H9 (cell line): ENCODE measurements around the gene BEGAIN. TPM values are rescaled to one million over a fixed set of nuclear protein-coding genes. Genes with fewer than 3 reads are reported as not detected.

ENCODE experiments used
- DNase-seq: peaks from one replicate; pipeline ENCODE4 v3.0.0-alpha.2; 2017
- H2AFZ ChIP-seq: one replicate; pipeline ENCODE4 v1.6.1; 2013; ENCODE audit warnings: mild to moderate bottlenecking, low read length, control low read depth, moderate library complexity
- H2AK5ac ChIP-seq: 2 replicates; pipeline ENCODE4 v1.6.1; 2013; ENCODE audit warnings: low read length, control low read depth, mixed read lengths; ENCODE audit not compliant: insufficient read length
- H2BK120ac ChIP-seq: one replicate; pipeline ENCODE4 v1.6.1; 2013; ENCODE audit warnings: low read depth, mild to moderate bottlenecking, low read length, control low read depth, inconsistent platforms; ENCODE audit not compliant: poor library complexity, severe bottlenecking
- H2BK12ac ChIP-seq: 2 replicates; pipeline ENCODE4 v1.6.1; 2013; ENCODE audit warnings: low read length, control low read depth, mixed read lengths, low read depth; ENCODE audit not compliant: insufficient read length
- H2BK15ac ChIP-seq: 2 replicates; pipeline ENCODE4 v1.6.1; 2013; ENCODE audit warnings: low read depth, low read length, control low read depth
- H2BK20ac ChIP-seq: one replicate; pipeline ENCODE4 v1.6.1; 2013; ENCODE audit warnings: low read depth, mild to moderate bottlenecking, low read length, control low read depth, inconsistent platforms; ENCODE audit not compliant: poor library complexity, severe bottlenecking
- H2BK5ac ChIP-seq: 2 replicates; pipeline ENCODE4 v1.6.1; 2013; ENCODE audit warnings: low read length, control low read depth, mixed read lengths; ENCODE audit not compliant: insufficient read length
- H3K14ac ChIP-seq: 2 replicates; pipeline ENCODE4 v1.6.1; 2013; ENCODE audit warnings: low read length, control low read depth; ENCODE audit not compliant: insufficient read depth
- H3K18ac ChIP-seq: 2 replicates; pipeline ENCODE4 v1.6.1; 2013; ENCODE audit warnings: low read depth, mild to moderate bottlenecking, mixed read lengths, low read length, control low read depth; ENCODE audit not compliant: insufficient read length
- H3K23ac ChIP-seq: 2 replicates; pipeline ENCODE4 v1.6.1; 2013; ENCODE audit warnings: low read length, control low read depth, mixed read lengths, low read depth; ENCODE audit not compliant: insufficient read length
- H3K23me2 ChIP-seq: 2 replicates; pipeline ENCODE4 v1.6.1; 2013; ENCODE audit warnings: low read depth, mild to moderate bottlenecking, mixed read lengths, low read length, control low read depth; ENCODE audit not compliant: insufficient read length, poor library complexity, severe bottlenecking
- H3K27ac ChIP-seq: 2 replicates; pipeline ENCODE4 v1.5.1; 2013; ENCODE audit warnings: low read length, control low read depth, mixed read lengths, low read depth; ENCODE audit not compliant: insufficient read length
- H3K27me3 ChIP-seq: 2 replicates; pipeline ENCODE4 v1.6.1; 2013; ENCODE audit warnings: low read length, control low read depth, inconsistent platforms; ENCODE audit not compliant: insufficient read depth
- H3K4ac ChIP-seq: 2 replicates; pipeline ENCODE4 v1.6.1; 2013; ENCODE audit warnings: low read depth, mild to moderate bottlenecking, control low read depth, inconsistent platforms, low read length, moderate library complexity
- H3K4me1 ChIP-seq: 2 replicates; pipeline ENCODE4 v1.6.1; 2013; ENCODE audit warnings: low read length, control low read depth, inconsistent platforms; ENCODE audit not compliant: insufficient read depth
- H3K4me2 ChIP-seq: 2 replicates; pipeline ENCODE4 v1.6.1; 2013; ENCODE audit warnings: low read length, control low read depth, mixed read lengths; ENCODE audit not compliant: insufficient read length, insufficient read depth
- H3K56ac ChIP-seq: 2 replicates; pipeline ENCODE4 v1.6.1; 2013; ENCODE audit warnings: low read depth, mild to moderate bottlenecking, mixed read lengths, low read length, control low read depth; ENCODE audit not compliant: insufficient read length
- H3K79me1 ChIP-seq: 2 replicates; pipeline ENCODE4 v1.6.1; 2013; ENCODE audit warnings: low read depth, mild to moderate bottlenecking, moderate library complexity, low read length, control low read depth, inconsistent platforms; ENCODE audit not compliant: insufficient read depth, poor library complexity, severe bottlenecking
- H3K79me2 ChIP-seq: 2 replicates; pipeline ENCODE4 v1.6.1; 2013; ENCODE audit warnings: low read length, control low read depth, inconsistent platforms; ENCODE audit not compliant: insufficient read depth
- H3K9ac ChIP-seq: 2 replicates; pipeline ENCODE4 v1.6.1; 2013; ENCODE audit warnings: low read length, control low read depth, mixed read lengths; ENCODE audit not compliant: insufficient read length; ENCODE audit errors: extremely low read depth
- H3K9me3 ChIP-seq: one replicate; pipeline ENCODE4 v1.6.1; 2013; ENCODE audit warnings: low read depth, low read length, inconsistent platforms; ENCODE audit not compliant: control insufficient read depth
- H3T11ph ChIP-seq: one replicate; pipeline ENCODE4 v1.6.1; 2013; ENCODE audit warnings: mild to moderate bottlenecking, low read length, control low read depth, inconsistent platforms
- H4K20me1 ChIP-seq: one replicate; pipeline ENCODE4 v1.6.1; 2013; ENCODE audit not compliant: control insufficient read depth, insufficient read length, insufficient read depth
- H4K5ac ChIP-seq: 2 replicates; pipeline ENCODE4 v1.6.1; 2013; ENCODE audit warnings: low read depth, mild to moderate bottlenecking, mixed read lengths, low read length, control low read depth; ENCODE audit not compliant: insufficient read length
- H4K8ac ChIP-seq: replicated peaks from 2 replicates; pipeline ENCODE4 v1.6.1; 2013; ENCODE audit warnings: low read length, control low read depth, mixed read lengths, low read depth; ENCODE audit not compliant: insufficient read length
- H4K91ac ChIP-seq: 2 replicates; pipeline ENCODE4 v1.6.1; 2013; ENCODE audit warnings: low read depth, mild to moderate bottlenecking, moderate library complexity, mixed read lengths, low read length, control low read depth; ENCODE audit not compliant: insufficient read length
- H3K27ac Mint-ChIP-seq, 3 experiments: 2 replicates in 2 of 3; 3 replicates in 1 of 3; pipeline ENCODE4 v1.8.0; 2020 to 2021; ENCODE audit warnings: mixed read lengths in 3 of 3, mild to moderate bottlenecking in 1 of 3, moderate library complexity in 1 of 3
- H3K27me3 Mint-ChIP-seq: 2 replicates; pipeline ENCODE4 v1.8.0; 2021; ENCODE audit warnings: low read depth, mild to moderate bottlenecking, moderate library complexity, mixed read lengths
- H3K36me3 Mint-ChIP-seq, 3 experiments: 2 replicates in 2 of 3; 3 replicates in 1 of 3; pipeline ENCODE4 v1.8.0; 2020 to 2021; ENCODE audit warnings: low read depth in 3 of 3, mixed read lengths in 3 of 3; ENCODE audit not compliant: insufficient read depth in 1 of 3
- H3K4me1 Mint-ChIP-seq, 2 experiments: 2 replicates each; pipeline ENCODE4 v1.8.0; 2020; ENCODE audit warnings: mixed read lengths in 2 of 2
- H3K4me3 Mint-ChIP-seq, 2 experiments: 2 replicates in 1 of 2; 3 replicates in 1 of 2; pipeline ENCODE4 v1.8.0; 2020 to 2021; ENCODE audit warnings: mild to moderate bottlenecking in 2 of 2, mixed read lengths in 2 of 2, moderate library complexity in 1 of 2
- H3K9me3 Mint-ChIP-seq, 2 experiments: 2 replicates in 1 of 2; 3 replicates in 1 of 2; pipeline ENCODE4 v1.8.0; 2020; ENCODE audit warnings: mild to moderate bottlenecking in 2 of 2, mixed read lengths in 2 of 2, moderate library complexity in 1 of 2
- CTCF ChIP-seq: fragments of 200-600 bp; sonication (generic); conservative IDR thresholded peaks from 3 replicates; pipeline ENCODE4 v1.8.0; 2021; ENCODE audit warnings: antibody characterized with exemption, mild to moderate bottlenecking
- WGBS: extraction: QIAGEN DNeasy Blood & Tissue Kit; methylation state at CpG from one replicate; pipeline ENCODE4 v1.1.7; 2013; ENCODE audit warnings: missing lambda C conversion rate, low lambda C conversion rate, mixed read lengths; ENCODE audit not compliant: insufficient read length; ENCODE audit errors: extremely low coverage; 5-methylcytosine and 5-hydroxymethylcytosine counted together
- total RNA-seq: library from RNA; stranded (reverse); gene quantifications from 2 replicates; pipeline ENCODE4 v1.2.1, GENCODE V29; 2021

BEGAIN gene
- total RNA-seq, 1 experiment from 2014 or later, result 2.6 TPM

- H3K14ac ChIP-seq, result no peak overlapping the region; the same call in 1 of the 2 replicates
- no peaks in the 10 kb centered on the region for H3K79me2 ChIP-seq
- no peak overlapping the region for H4K91ac ChIP-seq
- H3T11ph ChIP-seq, result no peak overlapping the region
- no peak overlapping the region for H4K5ac ChIP-seq
- no peak overlapping the region for H2AK5ac ChIP-seq
- no peak overlapping the region for H2AFZ ChIP-seq
- Mint-ChIP-seq H3K27ac (no peak overlapping the region), H3K36me3 (no peaks in the 10 kb centered on the region), H3K27me3 (peaks cover 31% of the 10 kb centered on the region), H3K9me3 (no peaks in the 10 kb centered on the region; a peak in 2 of 5 replicates), H3K4me3 (no peak overlapping the region), H3K4me1 (peaks cover 8 to 15% of the 10 kb centered on the region in 2 experiments)
- H3K23me2 ChIP-seq, result no peaks in the 10 kb centered on the region
- H3K9me3 ChIP-seq, result no peaks in the 10 kb centered on the region
- H2BK120ac ChIP-seq, result no peak overlapping the region
- no CpG with 5 or more reads among the region's 25 CpGs for WGBS
- H3K56ac ChIP-seq, result no peak overlapping the region
- H4K20me1 ChIP-seq, result no peaks in the 10 kb centered on the region
- H3K4me1 ChIP-seq, result peaks cover 2% of the 10 kb centered on the region; the same call in 1 of the 2 replicates
- no peaks in the 10 kb centered on the region for H3K79me1 ChIP-seq
- TF ChIP-seq CTCF, result no peak
- no peaks in the 10 kb centered on the region for H3K27me3 ChIP-seq
- H2BK15ac ChIP-seq, result no peak overlapping the region
- H2BK5ac ChIP-seq, result no peak overlapping the region
- no peak overlapping the region for H3K4me2 ChIP-seq
- H2BK12ac ChIP-seq, result no peak overlapping the region
- H2BK20ac ChIP-seq, result no peak overlapping the region
- H4K8ac ChIP-seq, result no peak overlapping the region
- no peak overlapping the region for H3K4ac ChIP-seq
- DNase-seq, result no peak
- no peak overlapping the region for H3K18ac ChIP-seq
- H3K9ac ChIP-seq, result no peak overlapping the region
- no peak overlapping the region for H3K27ac ChIP-seq
- no peak overlapping the region for H3K23ac ChIP-seq
These were observed 28.8 kb upstream of the BEGAIN start for GRCh38 chr14:100615736-100616695.
